ENCODE measurements around the gene ZYG11B. TPM values are rescaled to one million over a fixed set of nuclear protein-coding genes. Genes with fewer than 3 reads are reported as not detected.
"Not testable (repeated sequence)": the region's sequence is repeated elsewhere in the genome, so short reads cannot be mapped to it uniquely, and the experiment has no call there.

ZYG11B gene
- total RNA-seq, 4 donors from 2014 or later = 27.5 to 38.5 (median 33.0) TPM

GRCh38 chr1:52767596-52768280 lies 41.5 kb downstream of the ZYG11B start:
- peaks cover 17% of the 10 kb centered on the region for H3K36me3 ChIP-seq
- TF ChIP-seq POLR2AphosphoS5 (IDR thresholded peaks at IDR 0.05) (no peak), CTCF (IDR thresholded peaks at IDR 0.05) (no peak), EP300 (IDR thresholded peaks at IDR 0.05) (no peak), POLR2A (IDR thresholded peaks at IDR 0.05) (no peak)
- H3K27ac ChIP-seq = no peak overlapping the region
- H3K27me3 ChIP-seq = no peaks in the 10 kb centered on the region
- 29% methylated on average over 2 of the region's 4 CpGs for WGBS
- no peak overlapping the region for H3K4me3 ChIP-seq
- DNase-seq (ENCODE audit: low spot score in 2 of 2) = no peak
- no peaks in the 10 kb centered on the region for H3K9me3 ChIP-seq
- no peaks in the 10 kb centered on the region for H3K4me1 ChIP-seq

GRCh38 chr1:52769346-52770033 lies 43.2 kb downstream of the ZYG11B start:
- DNase-seq (ENCODE audit: low spot score in 2 of 2) = no peak
- 67% methylated on average over 4 of the region's 4 CpGs for WGBS
- TF ChIP-seq POLR2A (IDR thresholded peaks at IDR 0.05) (no peak), EP300 (IDR thresholded peaks at IDR 0.05) (no peak), POLR2AphosphoS5 (IDR thresholded peaks at IDR 0.05) (no peak), CTCF (IDR thresholded peaks at IDR 0.05) (no peak)
- Histone ChIP-seq H3K27ac (no peak overlapping the region), H3K4me3 (no peak overlapping the region), H3K36me3 (peaks cover 24% of the 10 kb centered on the region), H3K9me3 (no peaks in the 10 kb centered on the region), H3K27me3 (no peaks in the 10 kb centered on the region), H3K4me1 (no peaks in the 10 kb centered on the region)

GRCh38 chr1:52771384-52771783 lies 45.1 kb downstream of the ZYG11B start:
- H3K36me3 ChIP-seq = peaks cover 24% of the 10 kb centered on the region
- H3K9me3 ChIP-seq = no peaks in the 10 kb centered on the region
- DNase-seq (ENCODE audit: low spot score in 2 of 2) = no peak
- TF ChIP-seq EP300 (IDR thresholded peaks at IDR 0.05) (no peak), POLR2AphosphoS5 (IDR thresholded peaks at IDR 0.05) (no peak), CTCF (IDR thresholded peaks at IDR 0.05) (no peak), POLR2A (IDR thresholded peaks at IDR 0.05) (no peak)
- no peak overlapping the region for H3K4me3 ChIP-seq
- no peak overlapping the region for H3K27ac ChIP-seq
- no peaks in the 10 kb centered on the region for H3K27me3 ChIP-seq
- H3K4me1 ChIP-seq = no peaks in the 10 kb centered on the region
- WGBS = 91% methylated on average over 7 of the region's 7 CpGs

GRCh38 chr1:52786148-52786547 lies 59.9 kb downstream of the ZYG11B start:
- WGBS = 98% methylated on average over 4 of the region's 4 CpGs
- TF ChIP-seq CTCF (IDR thresholded peaks at IDR 0.05) (no peak), POLR2A (IDR thresholded peaks at IDR 0.05) (no peak), POLR2AphosphoS5 (IDR thresholded peaks at IDR 0.05) (no peak), EP300 (IDR thresholded peaks at IDR 0.05) (no peak)
- H3K36me3 ChIP-seq = peaks cover 60% of the 10 kb centered on the region

GRCh38 chr1:52790429-52790828 lies 64.2 kb downstream of the ZYG11B start:
- not testable (repeated sequence) for H3K27me3 ChIP-seq; H3K4me3 ChIP-seq; H3K4me1 ChIP-seq; DNase-seq (ENCODE audit: low spot score in 2 of 2); H3K9me3 ChIP-seq; H3K27ac ChIP-seq
- WGBS = over 99% methylated on average over 12 of the region's 12 CpGs
- peaks cover 40% of the 10 kb centered on the region for H3K36me3 ChIP-seq

More at GRCh38 chr1:52786148-52786547, 59.9 kb downstream of the ZYG11B start:
- H3K4me3 ChIP-seq = no peak overlapping the region
- DNase-seq (ENCODE audit: low spot score in 2 of 2) = no peak
- no peaks in the 10 kb centered on the region for H3K9me3 ChIP-seq
- H3K4me1 ChIP-seq = no peaks in the 10 kb centered on the region
- no peak overlapping the region for H3K27ac ChIP-seq
- H3K27me3 ChIP-seq = no peaks in the 10 kb centered on the region

Measured in suprapubic skin (tissue), 4 donors.